ENCODE data around the gene OPCML.

DNA sequence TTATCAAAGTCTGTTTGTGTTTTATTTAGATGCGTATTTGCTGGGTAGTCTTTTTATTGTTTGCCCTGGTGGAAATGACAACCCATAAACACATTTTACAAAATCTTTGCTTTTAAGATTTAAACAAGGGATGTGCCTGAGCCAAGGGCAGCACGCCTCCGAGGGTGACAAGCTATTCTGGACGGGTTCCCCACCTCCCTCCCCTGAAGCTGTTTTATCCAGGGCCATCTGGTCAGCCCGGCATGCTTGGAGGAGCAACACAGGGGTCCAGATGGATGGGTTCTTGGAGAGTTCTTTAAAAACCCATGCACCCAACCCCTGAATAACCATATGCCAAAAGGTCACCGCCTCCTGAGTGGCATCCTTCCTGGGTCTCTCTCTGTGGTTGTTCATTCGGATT, 408.9 kb downstream of the OPCML start:
- TF ChIP-seq, protein P1, sequence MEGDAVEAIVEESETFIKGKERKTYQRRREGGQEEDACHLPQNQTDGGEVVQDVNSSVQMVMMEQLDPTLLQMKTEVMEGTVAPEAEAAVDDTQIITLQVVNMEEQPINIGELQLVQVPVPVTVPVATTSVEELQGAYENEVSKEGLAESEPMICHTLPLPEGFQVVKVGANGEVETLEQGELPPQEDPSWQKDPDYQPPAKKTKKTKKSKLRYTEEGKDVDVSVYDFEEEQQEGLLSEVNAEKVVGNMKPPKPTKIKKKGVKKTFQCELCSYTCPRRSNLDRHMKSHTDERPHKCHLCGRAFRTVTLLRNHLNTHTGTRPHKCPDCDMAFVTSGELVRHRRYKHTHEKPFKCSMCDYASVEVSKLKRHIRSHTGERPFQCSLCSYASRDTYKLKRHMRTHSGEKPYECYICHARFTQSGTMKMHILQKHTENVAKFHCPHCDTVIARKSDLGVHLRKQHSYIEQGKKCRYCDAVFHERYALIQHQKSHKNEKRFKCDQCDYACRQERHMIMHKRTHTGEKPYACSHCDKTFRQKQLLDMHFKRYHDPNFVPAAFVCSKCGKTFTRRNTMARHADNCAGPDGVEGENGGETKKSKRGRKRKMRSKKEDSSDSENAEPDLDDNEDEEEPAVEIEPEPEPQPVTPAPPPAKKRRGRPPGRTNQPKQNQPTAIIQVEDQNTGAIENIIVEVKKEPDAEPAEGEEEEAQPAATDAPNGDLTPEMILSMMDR (IDR thresholded peaks at IDR 0.05; ENCODE audit: insufficient read depth, low read length, poor library complexity, severe bottlenecking): no peak
- no peak for TF ChIP-seq EZH2phosphoT487 (conservative IDR thresholded peaks at IDR 0.05; ENCODE audit: low read length)
